GM23248 (cell line): ENCODE results near the gene ZNF772. TPM values are rescaled to one million over a fixed set of nuclear protein-coding genes. Genes with fewer than 3 reads are reported as not detected.
"Not testable (repeated sequence)": the region's sequence is repeated elsewhere in the genome, so short reads cannot be mapped to it uniquely, and the experiment has no call there.

Experiments used
- DNase-seq: peaks from one replicate; pipeline ENCODE4 v3.0.0-alpha.2; 2015
- H2AFZ ChIP-seq: fragments of 200-600 bp; sonication (generic); 2 replicates; pipeline ENCODE4 v1.6.1; 2016; ENCODE audit warnings: antibody characterized with exemption
- H3F3A ChIP-seq: fragments of 200-600 bp; sonication (generic); 2 replicates; pipeline ENCODE4 v1.6.1; 2016; ENCODE audit warnings: mild to moderate bottlenecking, antibody characterized with exemption, mixed run types; ENCODE audit not compliant: insufficient read depth
- H3K27ac ChIP-seq: fragments of 200-600 bp; sonication (generic); 2 replicates; pipeline ENCODE4 v1.5.1; 2016; ENCODE audit warnings: mild to moderate bottlenecking
- H3K27me3 ChIP-seq: fragments of 200-600 bp; sonication (generic); replicated peaks from 2 replicates; pipeline ENCODE4 v1.6.1; 2016; ENCODE audit warnings: mild to moderate bottlenecking; ENCODE audit not compliant: insufficient read depth
- H3K36me3 ChIP-seq: fragments of 200-600 bp; sonication (generic); 2 replicates; pipeline ENCODE4 v1.6.1; 2016; ENCODE audit warnings: low read depth, mild to moderate bottlenecking
- H3K4me1 ChIP-seq: fragments of 200-600 bp; sonication (generic); 2 replicates; pipeline ENCODE4 v1.6.1; 2016; ENCODE audit warnings: mild to moderate bottlenecking; ENCODE audit not compliant: insufficient read depth
- H3K4me2 ChIP-seq: fragments of 200-600 bp; sonication (generic); one replicate; pipeline ENCODE4 v1.6.1; 2016; ENCODE audit warnings: mild to moderate bottlenecking; ENCODE audit not compliant: unreplicated experiment
- H3K4me3 ChIP-seq: fragments of 200-600 bp; sonication (generic); 2 replicates; pipeline ENCODE4 v1.5.1; 2016; ENCODE audit warnings: mild to moderate bottlenecking
- H3K79me2 ChIP-seq: fragments of 200-600 bp; sonication (generic); 2 replicates; pipeline ENCODE4 v1.6.1; 2016; ENCODE audit warnings: mild to moderate bottlenecking; ENCODE audit not compliant: insufficient read depth
- H3K9ac ChIP-seq: fragments of 200-600 bp; sonication (generic); 2 replicates; pipeline ENCODE4 v1.6.1; 2016; ENCODE audit warnings: mild to moderate bottlenecking
- H3K9me2 ChIP-seq: fragments of 200-600 bp; sonication (generic); 2 replicates; pipeline ENCODE4 v1.6.1; 2016; ENCODE audit warnings: mixed run types, mild to moderate bottlenecking, moderate library complexity; ENCODE audit not compliant: insufficient read depth
- H3K9me3 ChIP-seq: fragments of 200-600 bp; sonication (generic); one replicate; pipeline ENCODE4 v1.6.1; 2017; ENCODE audit warnings: low read depth
- H4K20me1 ChIP-seq: fragments of 200-600 bp; sonication (generic); 2 replicates; pipeline ENCODE4 v1.6.0; 2016; ENCODE audit not compliant: insufficient read depth
- EZH2 ChIP-seq: fragments of 200-600 bp; sonication (generic); IDR thresholded peaks from 2 replicates; pipeline ENCODE4 v1.6.1; 2018; ENCODE audit warnings: antibody characterized with exemption, mild to moderate bottlenecking; ENCODE audit not compliant: insufficient read depth, poor library complexity, severe bottlenecking
- EZH2phosphoT487 ChIP-seq: fragments of 200-600 bp; sonication (generic); IDR thresholded peaks from 2 replicates; pipeline ENCODE4 v1.6.1; 2018; ENCODE audit warnings: antibody characterized with exemption, moderate library complexity, mild to moderate bottlenecking, low read depth; ENCODE audit not compliant: insufficient read depth
- WGBS, 2 experiments: methylation state at CpG; one replicate each; pipeline ENCODE4 v1.1.6; 2015 to 2017; ENCODE audit warnings: low lambda C conversion rate in 2 of 2, low coverage in 1 of 2; ENCODE audit errors: missing lambda C conversion rate in 2 of 2; 5-methylcytosine and 5-hydroxymethylcytosine counted together
- in situ Hi-C: fragments of 300-500 bp; cut with MboI; formaldehyde crosslinking; loops from 2 replicates; pipeline ENCODE4 v1.15.0; 2020
- polyA plus RNA-seq: library from polyadenylated mRNA; unstranded; fragments of >200 nt; fragmentation: Nextera tagmentation; extraction: Ambion mirVana; gene quantifications from 2 replicates; pipeline ENCODE4 v1.2.1, GENCODE V29; 2016
- total RNA-seq: library from RNA; depleted of rRNA; stranded (reverse); fragments of >200 nt; shearing (Covaris generic); gene quantifications from 2 replicates; pipeline ENCODE4 v1.2.3, GENCODE V29; 2014

Gene ZNF772
- total and polyA plus RNA-seq, 2 experiments from 2014 or later = 5.8 to 13.6 TPM

- Histone ChIP-seq H3K4me1 (no peaks in the 10 kb centered on the region), H3K36me3 (peaks cover 72% of the 10 kb centered on the region)
These were observed 34.1 kb upstream of the ZNF772 start for GRCh38 chr19:57511484-57511883.

GRCh38 chr19:57506163-57506562 lies 28.8 kb upstream of the ZNF772 start:
- Histone ChIP-seq H3F3A (peaks cover 14% of the 10 kb centered on the region), H3K27me3 (no peaks in the 10 kb centered on the region), H3K79me2 (peaks cover 35% of the 10 kb centered on the region), H2AFZ (no peak overlapping the region), H3K27ac (no peak overlapping the region), H3K4me1 (peaks cover 3% of the 10 kb centered on the region; the same call in 1 of the 2 replicates), H3K4me2 (no peak overlapping the region), H3K9ac (no peak overlapping the region), H3K36me3 (peaks cover 54% of the 10 kb centered on the region), H3K4me3 (no peak overlapping the region), H3K9me2 (no peaks in the 10 kb centered on the region), H4K20me1 (no peaks in the 10 kb centered on the region), H3K9me3 (no peaks in the 10 kb centered on the region)
- 95 to 98% methylated on average over 4 of the region's 4 CpGs for WGBS, 2 experiments
- in situ Hi-C loops = no loop called here
- no peak for DNase-seq
- TF ChIP-seq EZH2 (no peak), EZH2phosphoT487 (no peak)

More at GRCh38 chr19:57511484-57511883, 34.1 kb upstream of the ZNF772 start:
- in situ Hi-C loops = no loop called here
- Histone ChIP-seq H3K9me2 (no peaks in the 10 kb centered on the region), H3F3A (peaks cover 17% of the 10 kb centered on the region), H3K4me2 (no peak overlapping the region), H3K79me2 (no peaks in the 10 kb centered on the region), H3K27me3 (no peaks in the 10 kb centered on the region), H4K20me1 (no peaks in the 10 kb centered on the region), H3K9me3 (no peaks in the 10 kb centered on the region), H3K4me3 (no peak overlapping the region), H2AFZ (no peak overlapping the region), H3K9ac (no peak overlapping the region), H3K27ac (no peak overlapping the region)
- no peak for TF ChIP-seq EZH2phosphoT487
- no peak for TF ChIP-seq EZH2
- DNase-seq = no peak

- H3K9me3 ChIP-seq, H3K9me2 ChIP-seq, H4K20me1 ChIP-seq, in situ Hi-C loops, H3K4me1 ChIP-seq, H3K27me3 ChIP-seq, H3K36me3 ChIP-seq: not testable (repeated sequence)
- peak overlapping the region; percentile 89 for H3K4me3 ChIP-seq
- WGBS, 2 experiments = 2 to 8% methylated on average over 1 to 2 of the region's 4 CpGs
- DNase-seq = peak; percentile 66
- peak overlapping the region; percentile 73 for H3K27ac ChIP-seq
- peaks cover 19% of the 10 kb centered on the region for H3F3A ChIP-seq
- H3K79me2 ChIP-seq = peaks cover 47% of the 10 kb centered on the region
- H2AFZ ChIP-seq = peak overlapping the region; percentile 58
- peak overlapping the region; percentile 98 for H3K4me2 ChIP-seq
- H3K9ac ChIP-seq = peak overlapping the region; percentile 94
These were observed 23.0 kb upstream of the ZNF772 start for GRCh38 chr19:57500400-57500799.

- Histone ChIP-seq H3K9ac (peak within 1 kb of the TSS; percentile 94), H3F3A (peaks cover 19% of the 10 kb centered on the region), H3K27ac (peak within 1 kb of the TSS; percentile 81), H2AFZ (peak within 1 kb of the TSS; percentile 72), H3K4me2 (peak within 1 kb of the TSS; percentile 98), H3K4me3 (peak within 1 kb of the TSS; percentile 89), H3K79me2 (peaks cover 47% of the 10 kb centered on the region)
- WGBS, 2 experiments = 1 to 2% methylated on average over 39 to 55 of the region's 69 CpGs
- in situ Hi-C loops, H4K20me1 ChIP-seq, H3K27me3 ChIP-seq, H3K4me1 ChIP-seq, H3K36me3 ChIP-seq, H3K9me2 ChIP-seq, H3K9me3 ChIP-seq: not testable (repeated sequence)
- peak; percentile 99 for DNase-seq
These were observed 22.5 kb upstream of the ZNF772 start, which contains the start of gene ZNF773 for GRCh38 chr19:57499680-57500395. Gene ZNF773 (plus strand): TSS chr19:57499938. CDS start chr19:57500081, 143 bp downstream.

GRCh38 chr19:57499332-57499679 lies 21.9 kb upstream of the ZNF772 start:
- not testable (repeated sequence) for H3K4me3 ChIP-seq, DNase-seq, H2AFZ ChIP-seq

GRCh38 chr19:57488299-57488644 lies 10.9 kb upstream of the ZNF772 start:
- H3K4me1 ChIP-seq, H3F3A ChIP-seq, H3K27me3 ChIP-seq, H3K27ac ChIP-seq, H4K20me1 ChIP-seq, in situ Hi-C loops, H3K9me2 ChIP-seq, H3K9me3 ChIP-seq: not testable (repeated sequence)
- H3K36me3 ChIP-seq = peaks cover 19% of the 10 kb centered on the region; the same call in 1 of the 2 replicates
- peak overlapping the region; percentile 89 for H3K4me2 ChIP-seq
- DNase-seq = peak; percentile 62
- peak overlapping the region; percentile 81 for H2AFZ ChIP-seq
- peak overlapping the region; percentile 75 for H3K9ac ChIP-seq
- H3K79me2 ChIP-seq = peaks cover 31% of the 10 kb centered on the region
- H3K4me3 ChIP-seq = peak overlapping the region; percentile 73
- 0% methylated on average over 1 of the region's 1 CpG for WGBS, 2 experiments

More at GRCh38 chr19:57499332-57499679, 21.9 kb upstream of the ZNF772 start:
- H3K9ac ChIP-seq, in situ Hi-C loops, H3K9me2 ChIP-seq, H3K4me2 ChIP-seq, H3K27me3 ChIP-seq, H3K36me3 ChIP-seq, H4K20me1 ChIP-seq, H3K4me1 ChIP-seq, H3K27ac ChIP-seq, H3K9me3 ChIP-seq: not testable (repeated sequence)
- Histone ChIP-seq H3F3A (peaks cover 19% of the 10 kb centered on the region), H3K79me2 (peaks cover 44% of the 10 kb centered on the region)

- H4K20me1 ChIP-seq, H3K9me2 ChIP-seq, H3K9me3 ChIP-seq, H3K27me3 ChIP-seq, H3K4me1 ChIP-seq, in situ Hi-C loops, H3F3A ChIP-seq: not testable (repeated sequence)
- Histone ChIP-seq H3K79me2 (peaks cover 31% of the 10 kb centered on the region), H3K4me2 (peak within 1 kb of the TSS; percentile 89), H3K27ac (peak within 1 kb of the TSS; percentile 21; the same call in 1 of the 2 replicates), H2AFZ (peak within 1 kb of the TSS; percentile 95), H3K36me3 (peaks cover 16% of the 10 kb centered on the region; the same call in 1 of the 2 replicates), H3K9ac (peak within 1 kb of the TSS; percentile 93), H3K4me3 (peak within 1 kb of the TSS; percentile 100)
- 1 to 2% methylated on average over 49 to 55 of the region's 69 CpGs for WGBS, 2 experiments
- DNase-seq = peak; percentile 95
These were observed 10.3 kb upstream of the ZNF772 start, which contains the start of gene ZNF419 for GRCh38 chr19:57487477-57488298. Gene ZNF419 (plus strand): TSS chr19:57487750. CDS start chr19:57487951, 201 bp downstream.
